ENCODE measurements around the gene RPN2. TPM values are rescaled to one million over a fixed set of nuclear protein-coding genes. Genes with fewer than 3 reads are reported as not detected.

RPN2 gene
- total and polyA plus RNA-seq, 2 of the 13 experiments (the other 11 are each of a cell fraction or from before 2014, with no cell fraction given) = 587 to 1,818 TPM

DNA sequence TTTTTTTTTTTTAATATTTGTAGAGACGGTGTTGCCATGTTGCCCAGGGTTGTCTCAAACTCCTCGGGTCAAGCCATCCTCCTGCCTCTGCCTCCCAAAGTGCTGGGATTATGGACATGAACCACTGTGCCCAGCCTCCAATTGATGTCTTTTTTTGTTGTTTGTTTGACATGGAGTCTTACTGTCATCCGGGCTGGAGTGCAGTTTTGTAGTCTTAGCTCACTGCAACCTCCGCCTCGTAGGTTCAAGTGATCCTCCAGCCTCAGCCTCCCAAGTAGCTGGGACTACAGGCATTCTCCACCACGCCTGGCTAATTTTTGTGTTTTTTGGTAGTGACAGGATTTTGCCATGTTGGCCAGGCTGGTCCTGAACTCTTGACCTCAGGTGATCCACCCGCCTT is 9.7 kb downstream of the RPN2 start:
- in situ Hi-C loops (cut with HindIII; ENCODE audit: extremely low pct_ligation_motif_present, low pct_unique_long_range_greater_than_20kb) (no loop called here), intact Hi-C loops (cut with micrococcal nuclease; ENCODE audit: unreplicated experiment) (no loop called here)
- no TSS peak for BruUV-seq (replicated peaks)
- CTCF ChIA-PET (ENCODE audit: low intra/inter-chr PET ratio, low total read pairs) = no interaction called here
- H3K79me2 ChIP-seq (ENCODE audit: insufficient read depth, low read length) = peaks cover 95% of the 10 kb centered on the region
- POLR2A ChIA-PET = interaction anchor here (0.7 to 1.8 kb wide), 3 partner anchors 7 to 10 kb away, joined by 3 to 9 read pairs (median 8); partner anchors contain the start of genes MROH8 and RPN2
- peaks cover 55% of the 10 kb centered on the region for H4K20me1 ChIP-seq (ENCODE audit: insufficient read depth, low read length)
- FAIRE-seq (no peak), DNase-seq (ENCODE audit: low spot score) (no peak), ATAC-seq (no peak)
- no peak overlapping the region for H2AFZ ChIP-seq (ENCODE audit: low read length)
- no peak for TF ChIP-seq ZNF564 (CRISPR knock-in tag; IDR thresholded peaks at IDR 0.05)
- no peak for TF ChIP-seq NFE2L2 (IDR thresholded peaks at IDR 0.05; ENCODE audit: low read length)
- 0 out of 2 replicates have a peak, but pooled peaks have one; percentile 23 for TF ChIP-seq RFXAP (CRISPR knock-in tag; IDR thresholded peaks at IDR 0.05; ENCODE audit: borderline replicate concordance)
- no peak for TF ChIP-seq MXI1 (IDR thresholded peaks at IDR 0.05; ENCODE audit: borderline replicate concordance, low read depth, low read length)
- peak; percentile 69 for TF ChIP-seq ZNF770 (CRISPR knock-in tag; IDR thresholded peaks at IDR 0.05)
- H3K4me2 ChIP-seq (ENCODE audit: low read depth, low read length) = no peak overlapping the region
- no peak overlapping the region for H3K4me3 ChIP-seq (replicated peaks in 1 of 3; ENCODE audit: insufficient read depth in 1 of 3, low read depth in 2 of 3, low read length in 3 of 3)
- no peaks in the 10 kb centered on the region for H3K27me3 ChIP-seq (ENCODE audit: control insufficient read depth in 1 of 2, insufficient read depth in 2 of 2, low read length in 2 of 2)
- H3K9me3 ChIP-seq (ENCODE audit: low read length) = no peaks in the 10 kb centered on the region
- peaks cover 46 to 80% of the 10 kb centered on the region in 2 experiments for H3K36me3 ChIP-seq (replicated peaks in 1 of 2; ENCODE audit: control insufficient read depth in 1 of 2, insufficient read depth in 2 of 2, low read length in 2 of 2)
- WGBS (ENCODE audit: low lambda C conversion rate) = 97% methylated on average over 6 of the region's 7 CpGs
- H3K4me1 ChIP-seq (ENCODE audit: insufficient read depth, low read length) = peaks cover 34% of the 10 kb centered on the region
- H3K27ac ChIP-seq (ENCODE audit: extremely low read length, insufficient read depth, low read length) = no peak overlapping the region
- no peak overlapping the region for H3K9ac ChIP-seq (ENCODE audit: insufficient read depth, low read depth, low read length)

DNA sequence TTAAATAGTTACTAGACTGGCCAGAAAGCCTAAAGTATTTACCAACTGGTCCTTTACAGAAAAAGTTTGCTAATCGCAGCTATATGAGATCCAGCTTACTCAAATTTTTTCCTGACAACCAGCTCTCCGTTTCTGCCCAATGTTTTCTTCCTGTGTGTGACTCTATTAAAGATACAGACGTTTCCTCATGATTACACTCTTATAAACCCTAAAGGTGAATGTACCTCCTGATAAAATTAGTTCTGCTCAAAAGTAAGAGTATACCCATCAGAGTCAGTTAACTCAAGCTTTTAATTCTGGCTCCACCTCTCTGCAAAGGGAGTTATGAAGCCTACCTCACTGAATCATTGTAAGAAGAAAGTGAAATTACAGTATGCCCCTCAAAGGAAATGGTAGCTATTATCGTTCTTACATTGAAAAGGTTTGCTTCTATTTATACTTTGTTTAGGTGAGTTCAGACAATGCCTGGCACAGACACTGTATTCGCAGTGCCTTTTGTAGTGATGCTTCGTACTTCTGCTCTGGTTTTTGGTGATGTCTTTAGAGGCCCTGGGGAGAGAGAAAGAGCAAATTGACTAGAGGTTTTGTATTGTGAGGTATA is 10.4 kb downstream of the RPN2 start:
- H3K9me3 ChIP-seq (ENCODE audit: low read length) = no peaks in the 10 kb centered on the region
- H2AFZ ChIP-seq (ENCODE audit: low read length) = no peak overlapping the region
- peaks cover 53% of the 10 kb centered on the region for H4K20me1 ChIP-seq (ENCODE audit: insufficient read depth, low read length)
- H3K79me2 ChIP-seq (ENCODE audit: insufficient read depth, low read length) = peaks cover 95% of the 10 kb centered on the region
- TSS peak; percentile 6 for BruUV-seq (replicated peaks)
- ATAC-seq = no peak
- ChIA-PET CTCF (ENCODE audit: low intra/inter-chr PET ratio, low total read pairs) (no interaction called here), POLR2A (interaction anchor here (1.3 to 1.8 kb wide), 2 partner anchors 8 to 11 kb away, joined by 8 to 9 read pairs; partner anchors contain the start of genes MROH8 and RPN2)
- H3K27ac ChIP-seq (ENCODE audit: extremely low read length, insufficient read depth, low read length) = no peak overlapping the region
- intact Hi-C loops (cut with micrococcal nuclease; ENCODE audit: unreplicated experiment) = no loop called here
- WGBS (ENCODE audit: low lambda C conversion rate) = 92% methylated on average over 6 of the region's 6 CpGs
- H3K4me1 ChIP-seq (ENCODE audit: insufficient read depth, low read length) = peaks cover 30% of the 10 kb centered on the region
- H3K9ac ChIP-seq (ENCODE audit: insufficient read depth, low read depth, low read length) = no peak overlapping the region
- peaks cover 44 to 77% of the 10 kb centered on the region in 2 experiments for H3K36me3 ChIP-seq (replicated peaks in 1 of 2; ENCODE audit: control insufficient read depth in 1 of 2, insufficient read depth in 2 of 2, low read length in 2 of 2)
- no peak overlapping the region for H3K4me3 ChIP-seq (replicated peaks in 1 of 3; ENCODE audit: insufficient read depth in 1 of 3, low read depth in 2 of 3, low read length in 3 of 3)
- no peak for DNase-seq (ENCODE audit: low spot score)
- no peak for FAIRE-seq
- no peak overlapping the region for H3K4me2 ChIP-seq (ENCODE audit: low read depth, low read length)
- in situ Hi-C loops (cut with HindIII; ENCODE audit: extremely low pct_ligation_motif_present, low pct_unique_long_range_greater_than_20kb) = no loop called here
- H3K27me3 ChIP-seq (ENCODE audit: control insufficient read depth in 1 of 2, insufficient read depth in 2 of 2, low read length in 2 of 2) = no peaks in the 10 kb centered on the region
- no peak for TF ChIP-seq ZNF350 (CRISPR knock-in tag; IDR thresholded peaks at IDR 0.05; ENCODE audit: borderline replicate concordance, low read depth)
- no peak for TF ChIP-seq ZNF788 (CRISPR knock-in tag; IDR thresholded peaks at IDR 0.05; ENCODE audit: borderline replicate concordance)
- TF ChIP-seq, protein P1, sequence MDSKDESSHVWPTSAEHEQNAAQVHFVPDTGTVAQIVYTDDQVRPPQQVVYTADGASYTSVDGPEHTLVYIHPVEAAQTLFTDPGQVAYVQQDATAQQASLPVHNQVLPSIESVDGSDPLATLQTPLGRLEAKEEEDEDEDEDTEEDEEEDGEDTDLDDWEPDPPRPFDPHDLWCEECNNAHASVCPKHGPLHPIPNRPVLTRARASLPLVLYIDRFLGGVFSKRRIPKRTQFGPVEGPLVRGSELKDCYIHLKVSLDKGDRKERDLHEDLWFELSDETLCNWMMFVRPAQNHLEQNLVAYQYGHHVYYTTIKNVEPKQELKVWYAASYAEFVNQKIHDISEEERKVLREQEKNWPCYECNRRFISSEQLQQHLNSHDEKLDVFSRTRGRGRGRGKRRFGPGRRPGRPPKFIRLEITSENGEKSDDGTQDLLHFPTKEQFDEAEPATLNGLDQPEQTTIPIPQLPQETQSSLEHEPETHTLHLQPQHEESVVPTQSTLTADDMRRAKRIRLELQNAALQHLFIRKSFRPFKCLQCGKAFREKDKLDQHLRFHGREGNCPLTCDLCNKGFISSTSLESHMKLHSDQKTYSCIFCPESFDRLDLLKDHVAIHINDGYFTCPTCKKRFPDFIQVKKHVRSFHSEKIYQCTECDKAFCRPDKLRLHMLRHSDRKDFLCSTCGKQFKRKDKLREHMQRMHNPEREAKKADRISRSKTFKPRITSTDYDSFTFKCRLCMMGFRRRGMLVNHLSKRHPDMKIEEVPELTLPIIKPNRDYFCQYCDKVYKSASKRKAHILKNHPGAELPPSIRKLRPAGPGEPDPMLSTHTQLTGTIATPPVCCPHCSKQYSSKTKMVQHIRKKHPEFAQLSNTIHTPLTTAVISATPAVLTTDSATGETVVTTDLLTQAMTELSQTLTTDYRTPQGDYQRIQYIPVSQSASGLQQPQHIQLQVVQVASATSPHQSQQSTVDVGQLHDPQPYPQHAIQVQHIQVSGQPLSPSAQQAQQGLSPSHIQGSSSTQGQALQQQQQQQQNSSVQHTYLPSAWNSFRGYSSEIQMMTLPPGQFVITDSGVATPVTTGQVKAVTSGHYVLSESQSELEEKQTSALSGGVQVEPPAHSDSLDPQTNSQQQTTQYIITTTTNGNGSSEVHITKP (CRISPR knock-in tag; IDR thresholded peaks at IDR 0.05; ENCODE audit: low read depth) = no peak
- TF ChIP-seq, protein P2, sequence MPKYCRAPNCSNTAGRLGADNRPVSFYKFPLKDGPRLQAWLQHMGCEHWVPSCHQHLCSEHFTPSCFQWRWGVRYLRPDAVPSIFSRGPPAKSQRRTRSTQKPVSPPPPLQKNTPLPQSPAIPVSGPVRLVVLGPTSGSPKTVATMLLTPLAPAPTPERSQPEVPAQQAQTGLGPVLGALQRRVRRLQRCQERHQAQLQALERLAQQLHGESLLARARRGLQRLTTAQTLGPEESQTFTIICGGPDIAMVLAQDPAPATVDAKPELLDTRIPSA (CRISPR knock-in tag; IDR thresholded peaks at IDR 0.05; ENCODE audit: borderline replicate concordance) = no peak

Measured in HepG2 (cell line).